OCI-LY3 (cell line): ENCODE measurements around the gene DNAAF5.

ENCODE experiments used
- H2AFZ ChIP-seq: fragments of 200-600, 300-600 bp; shearing (Covaris generic); 2 replicates; pipeline ENCODE4 v1.6.0; 2014; ENCODE audit warnings: antibody characterized with exemption, low read depth, low read length
- H3K27ac ChIP-seq: fragments of 200-600, 300-600 bp; sonication (generic); 2 replicates; pipeline ENCODE4 v1.5.1; 2014; ENCODE audit warnings: mild to moderate bottlenecking, low read length, moderate library complexity, mixed read lengths
- H3K27me3 ChIP-seq: fragments of 200-600, 300-600 bp; sonication (generic); 2 replicates; pipeline ENCODE4 v1.6.1; 2014; ENCODE audit warnings: low read depth, low read length, mixed read lengths
- H3K36me3 ChIP-seq: fragments of 200-600, 300-600 bp; sonication (generic); replicated peaks from 2 replicates; pipeline ENCODE3; 2014; ENCODE audit warnings: low read depth, low read length, mixed read lengths
- H3K4me1 ChIP-seq: fragments of 300-600, 200-600 bp; sonication (generic); 2 replicates; pipeline ENCODE4 v1.6.1; 2014; ENCODE audit warnings: low read length, mixed read lengths
- H3K4me2 ChIP-seq: fragments of 200-600, 300-600 bp; sonication (generic); 2 replicates; pipeline ENCODE4 v1.6.1; 2014; ENCODE audit warnings: low read length, mixed read lengths
- H3K4me3 ChIP-seq: fragments of 300-600, 200-600 bp; sonication (generic); 2 replicates; pipeline ENCODE4 v1.5.1; 2014; ENCODE audit warnings: antibody characterized with exemption, mild to moderate bottlenecking, low read length, moderate library complexity
- H3K79me2 ChIP-seq: fragments of 300-600, 200-600 bp; shearing (Covaris generic); 2 replicates; pipeline ENCODE4 v1.6.1; 2014; ENCODE audit warnings: mild to moderate bottlenecking, low read length, mixed read lengths
- H3K9ac ChIP-seq: fragments of 300-600, 200-600 bp; shearing (Covaris generic); 2 replicates; pipeline ENCODE4 v1.6.0; 2014; ENCODE audit warnings: mild to moderate bottlenecking, low read length, moderate library complexity
- H3K9me3 ChIP-seq: fragments of 200-600, 300-600 bp; shearing (Covaris generic); 2 replicates; pipeline ENCODE4 v1.6.1; 2014; ENCODE audit warnings: low read length, mixed read lengths; ENCODE audit not compliant: insufficient read depth
- H4K20me1 ChIP-seq: fragments of 200-600, 300-600 bp; sonication (generic); 2 replicates; pipeline ENCODE4 v1.6.1; 2016; ENCODE audit warnings: low read length, mixed read lengths; ENCODE audit not compliant: insufficient read depth
- EZH2phosphoT487 ChIP-seq: fragments of 200-600 bp; shearing (Covaris generic); IDR thresholded peaks from 2 replicates; pipeline ENCODE4 v1.6.1; 2018; ENCODE audit warnings: antibody characterized with exemption, mixed run types, low read depth
- TF ChIP-seq, protein P1 (sequence below): fragments of 200-600, 300-600 bp; sonication (generic); IDR thresholded peaks from 2 replicates; pipeline ENCODE4 v1.5.1; 2014; ENCODE audit warnings: antibody characterized with exemption, low read length, low read depth

DNAAF5 gene

DNA sequence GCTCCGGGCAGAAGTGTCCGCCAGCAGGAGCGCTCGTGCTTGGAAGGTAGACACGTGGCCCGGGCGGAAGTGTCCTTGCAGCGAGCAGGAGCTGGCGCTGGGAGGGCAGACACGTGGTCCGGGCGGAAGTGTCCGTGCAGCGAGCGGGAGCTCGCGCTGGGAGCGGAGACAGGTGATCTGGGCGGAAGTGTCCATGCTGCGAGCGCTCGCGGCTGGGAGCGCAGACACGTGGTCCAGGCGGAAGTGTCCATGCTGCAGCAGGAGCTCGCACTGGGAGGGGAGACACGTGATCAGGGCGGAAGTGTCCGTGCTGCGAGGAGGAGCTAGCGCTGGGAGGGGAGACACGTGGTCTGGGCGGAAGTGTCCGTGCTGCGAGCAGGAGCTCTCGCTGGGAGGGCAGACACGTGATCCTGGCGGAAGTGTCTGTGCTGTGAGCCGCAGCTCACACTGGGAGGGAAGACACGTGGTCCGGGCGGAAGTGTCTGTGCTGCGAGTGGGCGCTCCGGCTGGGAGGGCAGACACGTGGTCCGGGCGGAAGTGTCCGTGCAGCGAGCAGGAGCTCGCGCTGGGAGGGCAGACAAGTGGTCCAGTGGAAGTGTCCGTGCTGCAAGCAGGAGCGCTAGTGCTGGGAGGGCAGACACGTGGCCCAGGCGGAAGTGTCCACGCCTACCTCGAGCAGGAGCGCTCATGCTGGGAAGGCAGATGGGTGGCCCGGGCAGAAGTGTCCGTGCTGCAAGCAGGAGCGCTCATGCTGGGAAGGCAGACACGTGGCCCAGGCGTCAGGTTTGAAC is 41.6 kb downstream of the DNAAF5 start:
- TF ChIP-seq, protein P1, sequence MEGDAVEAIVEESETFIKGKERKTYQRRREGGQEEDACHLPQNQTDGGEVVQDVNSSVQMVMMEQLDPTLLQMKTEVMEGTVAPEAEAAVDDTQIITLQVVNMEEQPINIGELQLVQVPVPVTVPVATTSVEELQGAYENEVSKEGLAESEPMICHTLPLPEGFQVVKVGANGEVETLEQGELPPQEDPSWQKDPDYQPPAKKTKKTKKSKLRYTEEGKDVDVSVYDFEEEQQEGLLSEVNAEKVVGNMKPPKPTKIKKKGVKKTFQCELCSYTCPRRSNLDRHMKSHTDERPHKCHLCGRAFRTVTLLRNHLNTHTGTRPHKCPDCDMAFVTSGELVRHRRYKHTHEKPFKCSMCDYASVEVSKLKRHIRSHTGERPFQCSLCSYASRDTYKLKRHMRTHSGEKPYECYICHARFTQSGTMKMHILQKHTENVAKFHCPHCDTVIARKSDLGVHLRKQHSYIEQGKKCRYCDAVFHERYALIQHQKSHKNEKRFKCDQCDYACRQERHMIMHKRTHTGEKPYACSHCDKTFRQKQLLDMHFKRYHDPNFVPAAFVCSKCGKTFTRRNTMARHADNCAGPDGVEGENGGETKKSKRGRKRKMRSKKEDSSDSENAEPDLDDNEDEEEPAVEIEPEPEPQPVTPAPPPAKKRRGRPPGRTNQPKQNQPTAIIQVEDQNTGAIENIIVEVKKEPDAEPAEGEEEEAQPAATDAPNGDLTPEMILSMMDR: no peak
- TF ChIP-seq EZH2phosphoT487: no peak
- no peak overlapping the region for H3K27ac ChIP-seq
- H3K36me3 ChIP-seq: peaks cover 4% of the 10 kb centered on the region

DNA sequence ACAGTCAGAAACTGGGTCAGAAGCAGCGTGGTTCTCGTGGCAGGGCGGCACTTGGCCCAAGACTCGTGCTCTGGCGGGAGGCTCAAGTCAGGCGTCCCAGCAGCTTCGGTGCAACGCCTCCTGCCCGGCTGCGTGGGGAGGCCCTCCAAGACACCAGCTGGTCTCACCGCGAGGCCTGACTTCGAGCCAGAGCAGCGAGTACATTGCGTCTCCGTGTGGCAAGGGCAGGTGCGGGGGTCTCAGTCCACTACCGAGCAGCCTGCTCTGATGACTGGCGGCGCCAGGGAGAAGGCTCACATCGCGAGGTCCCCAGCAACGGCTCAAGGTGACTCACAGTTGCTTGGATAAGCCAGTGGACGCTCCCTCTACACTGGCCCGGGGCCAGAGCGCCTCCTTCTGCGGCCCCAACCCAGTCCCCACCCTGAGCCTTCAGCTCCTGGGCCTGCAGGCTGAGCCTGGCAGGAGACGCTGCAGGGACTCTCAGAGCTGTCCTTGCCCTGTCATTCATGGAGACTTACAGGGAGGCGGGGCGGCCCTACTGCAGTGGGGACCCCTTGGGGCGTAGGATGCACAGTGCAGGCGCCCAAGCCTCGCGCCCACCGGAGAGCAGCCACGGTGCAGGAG is 42.5 kb downstream of the DNAAF5 start:
- Histone ChIP-seq H3K27me3 (no peaks in the 10 kb centered on the region), H3K9ac (no peak overlapping the region), H3K4me2 (no peak overlapping the region), H3K4me1 (no peaks in the 10 kb centered on the region), H3K4me3 (no peak overlapping the region), H3K27ac (no peak overlapping the region), H2AFZ (no peak overlapping the region), H3K79me2 (no peaks in the 10 kb centered on the region), H3K36me3 (peaks cover 4% of the 10 kb centered on the region), H4K20me1 (no peaks in the 10 kb centered on the region), H3K9me3 (no peaks in the 10 kb centered on the region)
- no peak for TF ChIP-seq EZH2phosphoT487
- TF ChIP-seq, protein P1: no peak

More for the DNA sequence above, 41.6 kb downstream of the DNAAF5 start:
- no peak overlapping the region for H3K4me2 ChIP-seq
- no peak overlapping the region for H2AFZ ChIP-seq
- H3K4me1 ChIP-seq: no peaks in the 10 kb centered on the region
- no peaks in the 10 kb centered on the region for H3K9me3 ChIP-seq
- no peak overlapping the region for H3K4me3 ChIP-seq
- no peaks in the 10 kb centered on the region for H4K20me1 ChIP-seq
- H3K9ac ChIP-seq: no peak overlapping the region
- no peaks in the 10 kb centered on the region for H3K27me3 ChIP-seq
- H3K79me2 ChIP-seq: no peaks in the 10 kb centered on the region

DNA sequence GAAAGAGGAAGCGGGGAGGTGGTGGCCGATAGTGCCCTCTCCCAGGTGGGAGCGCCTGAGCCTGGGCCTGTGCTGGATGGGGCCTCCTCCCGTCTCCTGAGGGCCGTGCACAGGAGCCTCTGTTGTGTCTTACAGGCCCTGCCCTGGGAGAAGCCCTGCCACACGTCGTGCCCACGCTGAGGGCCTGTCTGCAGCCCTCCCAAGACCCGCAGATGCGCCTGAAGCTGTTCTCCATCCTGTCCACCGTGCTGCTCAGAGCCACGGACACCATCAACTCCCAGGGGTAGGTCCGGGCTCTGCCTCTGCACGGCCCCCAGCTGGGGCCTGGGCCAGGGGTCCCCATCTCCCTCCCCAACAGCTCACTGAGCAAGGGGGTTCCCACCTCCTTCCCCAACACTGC is 43.8 kb downstream of the DNAAF5 start:
- Histone ChIP-seq H3K36me3 (peaks cover 4% of the 10 kb centered on the region), H3K27ac (no peak overlapping the region), H3K4me1 (no peaks in the 10 kb centered on the region), H3K27me3 (no peaks in the 10 kb centered on the region), H3K9ac (no peak overlapping the region), H3K9me3 (no peaks in the 10 kb centered on the region), H2AFZ (no peak overlapping the region), H3K4me2 (no peak overlapping the region), H3K4me3 (no peak overlapping the region), H3K79me2 (no peaks in the 10 kb centered on the region), H4K20me1 (no peaks in the 10 kb centered on the region)
- TF ChIP-seq EZH2phosphoT487: no peak
- TF ChIP-seq, protein P1: no peak

DNA sequence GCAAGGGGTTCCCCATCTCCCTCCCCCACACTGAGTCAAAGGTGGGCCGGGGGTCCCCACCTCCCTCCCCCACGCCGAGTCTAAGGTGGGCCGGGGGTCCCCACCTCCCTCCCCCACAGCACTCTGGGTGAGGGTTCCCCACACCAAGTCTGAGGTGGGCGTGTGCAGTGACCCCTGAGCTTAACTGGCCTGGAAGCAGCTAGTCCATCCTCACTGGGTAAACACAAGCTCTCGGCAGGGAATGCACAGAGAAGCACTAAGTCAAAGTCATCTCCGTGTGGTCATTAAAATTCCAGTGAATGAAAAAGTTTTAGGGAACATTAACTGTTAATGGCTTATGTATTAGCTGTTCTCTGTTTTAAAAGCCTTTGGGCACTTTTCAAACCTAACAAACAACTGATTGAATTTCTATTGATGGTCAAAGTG is 44.3 kb downstream of the DNAAF5 start:
- peaks cover 4% of the 10 kb centered on the region for H3K36me3 ChIP-seq
- TF ChIP-seq, protein P1: no peak
- TF ChIP-seq EZH2phosphoT487: no peak

More for the DNA sequence above, 44.3 kb downstream of the DNAAF5 start:
- H3K4me3 ChIP-seq: no peak overlapping the region
- H3K9ac ChIP-seq: no peak overlapping the region
- no peak overlapping the region for H3K27ac ChIP-seq
- no peak overlapping the region for H2AFZ ChIP-seq
- H3K79me2 ChIP-seq: no peaks in the 10 kb centered on the region
- H4K20me1 ChIP-seq: no peaks in the 10 kb centered on the region
- H3K9me3 ChIP-seq: no peaks in the 10 kb centered on the region
- no peak overlapping the region for H3K4me2 ChIP-seq
- H3K4me1 ChIP-seq: no peaks in the 10 kb centered on the region
- no peaks in the 10 kb centered on the region for H3K27me3 ChIP-seq
